Coronary artery (tissue), 2 donors: ENCODE measurements around the gene KRTAP10-1.
"Not testable (repeated sequence)": the region's sequence is repeated elsewhere in the genome, so short reads cannot be mapped to it uniquely, and the experiment has no call there.

Experiments used
- DNase-seq: peaks from one replicate; pipeline ENCODE4 v3.0.0-alpha.2; 2017; ENCODE audit warnings: low spot score
- H3K27ac ChIP-seq, 2 donors: fragments of 200-600 bp; sonication (generic); one replicate each; pipeline ENCODE4 v1.5.1; 2016 to 2019
- H3K4me3 ChIP-seq: fragments of 200-600 bp; sonication (generic); 2 replicates; pipeline ENCODE4 v1.5.1; 2016; ENCODE audit warnings: mild to moderate bottlenecking, moderate library complexity
- CTCF ChIP-seq: fragments of 200-600 bp; sonication (generic); IDR thresholded peaks from one replicate; pipeline ENCODE4 v1.5.1; 2019; ENCODE audit warnings: antibody characterized with exemption

Gene KRTAP10-1

GRCh38 chr21:44558695-44559094 is 18.7 kb upstream of the KRTAP10-1 start, which contains the start of gene KRTAP10-3:
TSS of gene KRTAP10-3 (minus strand) at chr21:44558795. CDS start at chr21:44558715, 80 bp downstream.
- no peak within 1 kb of the TSS for H3K4me3 ChIP-seq
- no peak for DNase-seq
- H3K27ac ChIP-seq: no peak within 1 kb of the TSS
- TF ChIP-seq CTCF: no peak

- not testable (repeated sequence) for H3K4me3 ChIP-seq, DNase-seq, H3K27ac ChIP-seq
These were observed 18.3 kb upstream of the KRTAP10-1 start for GRCh38 chr21:44558329-44558675.

GRCh38 chr21:44557491-44558328 is 17.7 kb upstream of the KRTAP10-1 start:
- H3K27ac ChIP-seq: no peak overlapping the region
- no peak for TF ChIP-seq CTCF
- H3K4me3 ChIP-seq: no peak overlapping the region
- no peak for DNase-seq

- H3K27ac ChIP-seq: no peak overlapping the region
- DNase-seq: no peak
- TF ChIP-seq CTCF: no peak
- no peak overlapping the region for H3K4me3 ChIP-seq
These were observed 16.9 kb upstream of the KRTAP10-1 start for GRCh38 chr21:44556879-44557278.

GRCh38 chr21:44555200-44555875 is 15.3 kb upstream of the KRTAP10-1 start:
- Histone ChIP-seq H3K27ac (no peak overlapping the region), H3K4me3 (no peak overlapping the region)
- DNase-seq: no peak
- no peak for TF ChIP-seq CTCF

GRCh38 chr21:44552681-44553080 is 12.7 kb upstream of the KRTAP10-1 start:
- Histone ChIP-seq H3K27ac (no peak overlapping the region), H3K4me3 (no peak overlapping the region)
- TF ChIP-seq CTCF: no peak
- peak; percentile 35 for DNase-seq

- Histone ChIP-seq H3K27ac (no peak overlapping the region), H3K4me3 (no peak overlapping the region)
- DNase-seq: no peak
- no peak for TF ChIP-seq CTCF
These were observed 12.1 kb upstream of the KRTAP10-1 start for GRCh38 chr21:44552136-44552535.
